MCF 10A (cell line): Measurements from ENCODE around the gene CRYGC. TPM values are rescaled to one million over a fixed set of nuclear protein-coding genes. Genes with fewer than 3 reads are reported as not detected.
"Not testable (repeated sequence)": the region's sequence is repeated elsewhere in the genome, so short reads cannot be mapped to it uniquely, and the experiment has no call there.

ENCODE experiments used
- BruUV-seq: library from RNA; stranded (reverse); fragments of 400-500 nt; replicated peaks from 2 replicates; lab custom pipeline; 2021; lab: Mats Ljungman, UMichigan
- CTCF ChIA-PET: fragments of 300-600 bp; sonication (Branson Sonifier 250); formaldehyde crosslinking; extraction: SDS; loops from one replicate; lab custom pipeline; 2021; ENCODE audit warnings: antibody characterized with exemption, inconsistent platforms; lab: Yijun Ruan, JAX
- POLR2A ChIA-PET: fragments of 300-600, 350-650 bp; sonication (Branson Sonifier 250); formaldehyde crosslinking; extraction: SDS; loops from one replicate; lab custom pipeline; 2020; ENCODE audit warnings: antibody characterized with exemption, inconsistent platforms; lab: Yijun Ruan, JAX
- DNase-seq: peaks from one replicate; pipeline ENCODE4 v3.0.0-alpha.2; 2018; ENCODE audit not compliant: unreplicated experiment
- H3K27ac Mint-ChIP-seq: one replicate; pipeline ENCODE4 v1.8.0; 2022; ENCODE audit warnings: mild to moderate bottlenecking, low read depth, mixed read lengths; ENCODE audit not compliant: unreplicated experiment
- H3K27me3 Mint-ChIP-seq: one replicate; pipeline ENCODE4 v1.8.0; 2022; ENCODE audit warnings: mixed read lengths; ENCODE audit not compliant: insufficient read depth, unreplicated experiment
- H3K36me3 Mint-ChIP-seq: one replicate; pipeline ENCODE4 v1.8.0; 2022; ENCODE audit warnings: mild to moderate bottlenecking, moderate library complexity, mixed read lengths; ENCODE audit not compliant: insufficient read depth, unreplicated experiment
- H3K4me1 Mint-ChIP-seq: one replicate; pipeline ENCODE4 v1.8.0; 2022; ENCODE audit warnings: mixed read lengths; ENCODE audit not compliant: insufficient read depth, unreplicated experiment
- H3K4me3 Mint-ChIP-seq: one replicate; pipeline ENCODE4 v1.8.0; 2022; ENCODE audit warnings: mild to moderate bottlenecking, moderate library complexity, mixed read lengths; ENCODE audit not compliant: unreplicated experiment
- H3K9me3 Mint-ChIP-seq: one replicate; pipeline ENCODE4 v1.8.0; 2022; ENCODE audit warnings: mixed read lengths; ENCODE audit not compliant: unreplicated experiment
- intact Hi-C: fragments of 100-400 bp; cut with micrococcal nuclease; formaldehyde crosslinking; loops from 2 replicates; pipeline ENCODE4 v1.14.1; 2022
- total RNA-seq: library from RNA; stranded (reverse); gene quantifications from 2 replicates; pipeline ENCODE4 v1.2.3, GENCODE V29; 2022
- TF ChIP-seq, protein P1 (sequence below): fragments of 200-600 bp; IDR thresholded peaks from one replicate; pipeline ENCODE4 v1.8.0; 2022; ENCODE audit warnings: antibody characterized with exemption, mild to moderate bottlenecking; ENCODE audit not compliant: unreplicated experiment

The CRYGC gene
- total RNA-seq, 1 experiment from 2014 or later: not detected

- Mint-ChIP-seq H3K36me3 (no peaks in the 10 kb centered on the region), H3K4me1 (peaks cover 6% of the 10 kb centered on the region), H3K27ac (no peak overlapping the region), H3K9me3 (no peaks in the 10 kb centered on the region), H3K4me3 (no peak overlapping the region), H3K27me3 (no peaks in the 10 kb centered on the region)
- ChIA-PET CTCF (interaction anchor here (1.1 to 1.6 kb wide), 3 partner anchors 17 to 379 kb away, joined by 3 to 7 read pairs (median 4); no protein-coding TSS in a partner anchor), POLR2A (no interaction called here)
- intact Hi-C loops: no loop called here
- TF ChIP-seq, protein P1, sequence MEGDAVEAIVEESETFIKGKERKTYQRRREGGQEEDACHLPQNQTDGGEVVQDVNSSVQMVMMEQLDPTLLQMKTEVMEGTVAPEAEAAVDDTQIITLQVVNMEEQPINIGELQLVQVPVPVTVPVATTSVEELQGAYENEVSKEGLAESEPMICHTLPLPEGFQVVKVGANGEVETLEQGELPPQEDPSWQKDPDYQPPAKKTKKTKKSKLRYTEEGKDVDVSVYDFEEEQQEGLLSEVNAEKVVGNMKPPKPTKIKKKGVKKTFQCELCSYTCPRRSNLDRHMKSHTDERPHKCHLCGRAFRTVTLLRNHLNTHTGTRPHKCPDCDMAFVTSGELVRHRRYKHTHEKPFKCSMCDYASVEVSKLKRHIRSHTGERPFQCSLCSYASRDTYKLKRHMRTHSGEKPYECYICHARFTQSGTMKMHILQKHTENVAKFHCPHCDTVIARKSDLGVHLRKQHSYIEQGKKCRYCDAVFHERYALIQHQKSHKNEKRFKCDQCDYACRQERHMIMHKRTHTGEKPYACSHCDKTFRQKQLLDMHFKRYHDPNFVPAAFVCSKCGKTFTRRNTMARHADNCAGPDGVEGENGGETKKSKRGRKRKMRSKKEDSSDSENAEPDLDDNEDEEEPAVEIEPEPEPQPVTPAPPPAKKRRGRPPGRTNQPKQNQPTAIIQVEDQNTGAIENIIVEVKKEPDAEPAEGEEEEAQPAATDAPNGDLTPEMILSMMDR: no peak
- BruUV-seq: no TSS peak
- DNase-seq: no peak
These were observed 4.4 kb downstream of the CRYGC start for GRCh38 chr2:208125251-208125650.

DNA sequence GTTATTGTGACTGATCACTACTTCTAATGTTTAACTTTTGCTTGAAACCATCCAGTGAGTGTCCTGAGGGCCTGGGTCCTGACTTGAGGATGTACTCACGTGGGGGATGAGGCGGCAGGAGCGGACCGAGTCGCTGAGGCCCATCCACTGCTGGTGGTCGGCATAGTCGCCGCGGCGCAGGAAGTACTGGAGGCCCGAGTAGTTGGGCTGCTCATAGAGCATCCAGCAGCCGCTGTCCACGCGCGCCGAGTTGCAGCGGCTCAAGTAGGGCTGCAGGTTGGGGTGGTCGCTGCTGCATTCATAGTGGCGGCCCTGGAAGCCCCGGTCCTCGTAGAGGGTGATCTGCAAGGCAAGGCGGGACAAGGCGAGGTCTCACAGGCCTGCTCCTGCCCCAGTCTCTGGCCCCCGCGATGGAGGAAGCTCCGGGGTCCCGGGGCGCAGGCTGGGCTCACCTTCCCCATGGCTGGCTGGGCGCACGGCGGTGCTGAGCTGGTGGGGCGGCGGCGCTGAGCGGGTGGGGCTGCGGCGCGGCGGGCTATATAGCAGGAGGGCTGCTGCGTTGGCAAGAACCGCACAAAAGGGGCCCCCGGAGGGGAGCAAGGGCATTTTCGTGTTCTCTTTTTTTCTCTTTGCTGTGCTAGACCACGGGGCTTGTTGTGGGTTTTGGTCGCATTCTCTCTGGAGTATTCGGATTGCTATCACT is 5.5 kb downstream of the CRYGC start, which contains the start of gene CRYGD:
Gene CRYGD, minus strand, starts transcription at position 512 of the 703 bp plus-strand sequence. Its CDS starts 51 bp downstream, at position 461.
- CTCF ChIA-PET: interaction anchor here (1.6 kb wide), 1 partner anchor 23 kb away, joined by 7 read pairs; no protein-coding TSS in a partner anchor
- H3K36me3 Mint-ChIP-seq, intact Hi-C loops, BruUV-seq, H3K4me3 Mint-ChIP-seq, DNase-seq, POLR2A ChIA-PET, H3K4me1 Mint-ChIP-seq, H3K27me3 Mint-ChIP-seq, H3K9me3 Mint-ChIP-seq, H3K27ac Mint-ChIP-seq: not testable (repeated sequence)

GRCh38 chr2:208122248-208122647 is 7.4 kb downstream of the CRYGC start:
- H3K27ac Mint-ChIP-seq: no peak overlapping the region
- ChIA-PET CTCF (interaction anchor here (0.7 to 1.2 kb wide), 2 partner anchors 21 to 145 kb away, joined by 3 to 4 read pairs; no protein-coding TSS in a partner anchor), POLR2A (no interaction called here)
- H3K36me3 Mint-ChIP-seq: no peaks in the 10 kb centered on the region
- no peaks in the 10 kb centered on the region for H3K9me3 Mint-ChIP-seq
- no peak overlapping the region for H3K4me3 Mint-ChIP-seq
- no peaks in the 10 kb centered on the region for H3K4me1 Mint-ChIP-seq
- TF ChIP-seq, protein P1: no peak
- intact Hi-C loops: no loop called here
- DNase-seq: no peak
- BruUV-seq: no TSS peak
- H3K27me3 Mint-ChIP-seq: no peaks in the 10 kb centered on the region

GRCh38 chr2:208118918-208119317 is 10.7 kb downstream of the CRYGC start:
- Mint-ChIP-seq H3K36me3 (no peaks in the 10 kb centered on the region), H3K27ac (no peak overlapping the region), H3K4me1 (no peaks in the 10 kb centered on the region), H3K4me3 (no peak overlapping the region), H3K27me3 (no peaks in the 10 kb centered on the region), H3K9me3 (no peaks in the 10 kb centered on the region)
- TF ChIP-seq, protein P1: no peak
- POLR2A ChIA-PET: no interaction called here
- intact Hi-C loops: no loop called here
- BruUV-seq: no TSS peak
- CTCF ChIA-PET: no interaction called here
- DNase-seq: no peak

- H3K9me3 Mint-ChIP-seq, CTCF ChIA-PET, intact Hi-C loops, H3K4me3 Mint-ChIP-seq, H3K27me3 Mint-ChIP-seq, BruUV-seq, H3K4me1 Mint-ChIP-seq, DNase-seq, POLR2A ChIA-PET, H3K36me3 Mint-ChIP-seq, H3K27ac Mint-ChIP-seq: not testable (repeated sequence)
These were observed 12.2 kb downstream of the CRYGC start for GRCh38 chr2:208117390-208117789.
